Stimulated activated CD8-positive, alpha-beta memory T cell treated with anti-CD3 and anti-CD28 coated beads, Interleukin-15, amount 100 ng/mL, for 1 hour (primary cell): Measurements from ENCODE around the gene ARPC4.
"Not testable (repeated sequence)": the region's sequence is repeated elsewhere in the genome, so short reads cannot be mapped to it uniquely, and the experiment has no call there.

Experiments
- DNase-seq: peaks from one replicate; pipeline ENCODE4 v3.0.0-alpha.2; 2020; ENCODE audit warnings: low read depth

Gene ARPC4

GRCh38 chr3:9825451-9826040 is 32.7 kb downstream of the ARPC4 start:
- no peak for DNase-seq

- DNase-seq = no peak
Observed at GRCh38 chr3:9826815-9827573, 34.1 kb downstream of the ARPC4 start.

- no peak for DNase-seq
Observed at GRCh38 chr3:9828801-9829755, 36.2 kb downstream of the ARPC4 start.

- DNase-seq = no peak
Observed at GRCh38 chr3:9831253-9831652, 38.4 kb downstream of the ARPC4 start.

GRCh38 chr3:9833078-9833477 is 40.2 kb downstream of the ARPC4 start:
- DNase-seq = no peak

- DNase-seq = no peak
Observed at GRCh38 chr3:9834520-9835380, 41.9 kb downstream of the ARPC4 start.

- no peak for DNase-seq
Observed at GRCh38 chr3:9837701-9838582, 45.1 kb downstream of the ARPC4 start.

GRCh38 chr3:9838856-9839255 is 46.0 kb downstream of the ARPC4 start:
- no peak for DNase-seq

- DNase-seq = no peak
Observed at GRCh38 chr3:9841015-9841414, 48.1 kb downstream of the ARPC4 start.

- DNase-seq = peak; percentile 95
Observed at GRCh38 chr3:9843715-9844438, 51.0 kb downstream of the ARPC4 start, which contains the start of gene RPUSD3. Gene RPUSD3, minus strand, starts transcription at chr3:9844008. Its CDS starts 18 bp downstream, at chr3:9843990.

GRCh38 chr3:9846231-9846630 is 53.3 kb downstream of the ARPC4 start:
- DNase-seq = no peak

- no peak for DNase-seq
Observed at GRCh38 chr3:9846931-9847488, 54.1 kb downstream of the ARPC4 start.

- DNase-seq = not testable (repeated sequence)
Observed at GRCh38 chr3:9847870-9848269, 55.0 kb downstream of the ARPC4 start.

- not testable (repeated sequence) for DNase-seq
Observed at GRCh38 chr3:9848860-9849259, 56.0 kb downstream of the ARPC4 start.

GRCh38 chr3:9851383-9851782 is 58.5 kb downstream of the ARPC4 start:
- not testable (repeated sequence) for DNase-seq

- not testable (repeated sequence) for DNase-seq
Observed at GRCh38 chr3:9851926-9852325, 59.0 kb downstream of the ARPC4 start.

- no peak for DNase-seq
Observed at GRCh38 chr3:9852528-9852927, 59.6 kb downstream of the ARPC4 start.

GRCh38 chr3:9854291-9854940 is 61.5 kb downstream of the ARPC4 start:
- not testable (repeated sequence) for DNase-seq

- DNase-seq = no peak
Observed at GRCh38 chr3:9855594-9855993, 62.7 kb downstream of the ARPC4 start.
